Heart left ventricle (tissue), 16 donors: ENCODE measurements around the gene SPATC1L. TPM values are rescaled to one million over a fixed set of nuclear protein-coding genes. Genes with fewer than 3 reads are reported as not detected.

ENCODE experiments used
- ATAC-seq, 4 donors: fragments of 200-7000 bp; cut with Tn5 transposase; one replicate each; pipeline ENCODE4 v1.9.1; 2020 to 2022; ENCODE audit warnings: moderate library complexity in 4 of 4, mild to moderate bottlenecking in 3 of 4, moderate number of reproducible peaks in 1 of 4
- DNase-seq, 5 donors: peaks; one replicate each; pipeline ENCODE4 v3.0.0-alpha.2; 2020
- H3K27ac ChIP-seq, 12 donors: fragments of 200-600 bp; sonication (generic) in 4 of 12; one replicate each; pipeline versions ENCODE4 v1.5.0 to v1.8.0; 2016 to 2022; ENCODE audit warnings: mild to moderate bottlenecking in 2 of 12
- H3K27me3 ChIP-seq, 9 donors: fragments of 200-600 bp; sonication (generic) in 2 of 9; one replicate each; pipeline versions ENCODE4 v1.5.1 to v1.8.0; 2016 to 2022; ENCODE audit warnings: mild to moderate bottlenecking in 3 of 9
- H3K36me3 ChIP-seq, 9 donors: fragments of 200-600 bp; sonication (generic) in 2 of 9; one replicate each; pipeline versions ENCODE4 v1.5.0 to v1.8.0; 2018 to 2022; ENCODE audit warnings: mild to moderate bottlenecking in 2 of 9
- H3K4me1 ChIP-seq, 12 donors: fragments of 200-600 bp; sonication (generic) in 4 of 12; one replicate each; pipeline versions ENCODE4 v1.5.0 to v1.8.0; 2016 to 2022; ENCODE audit warnings: mild to moderate bottlenecking in 3 of 12
- H3K4me3 ChIP-seq, 12 donors: fragments of 200-600 bp; sonication (generic) in 4 of 12; one replicate each; pipeline versions ENCODE4 v1.5.0 to v1.8.0; 2017 to 2022; ENCODE audit warnings: mild to moderate bottlenecking in 9 of 12, moderate library complexity in 4 of 12
- H3K9me3 ChIP-seq, 12 donors: fragments of 200-600 bp; sonication (generic) in 4 of 12; one replicate each; pipeline versions ENCODE4 v1.5.0 to v1.8.0; 2016 to 2022; ENCODE audit warnings: mild to moderate bottlenecking in 1 of 12
- CTCF ChIP-seq, 12 donors: fragments of 200-600 bp; sonication (generic) in 4 of 12; IDR thresholded peaks; one replicate each; pipeline versions ENCODE4 v1.5.0 to v1.8.0; 2018 to 2022; ENCODE audit warnings: antibody characterized with exemption in 12 of 12, mild to moderate bottlenecking in 5 of 12
- POLR2A ChIP-seq, 2 donors: fragments of 450-650 bp; IDR thresholded peaks; one replicate each; pipeline ENCODE4 v1.6.1; 2017; ENCODE audit warnings: antibody characterized with exemption in 2 of 2, mild to moderate bottlenecking in 2 of 2, moderate library complexity in 2 of 2
- WGBS, 4 donors: extraction: QIAGEN DNeasy Blood & Tissue Kit in 2 of 4; methylation state at CpG; one replicate each; pipeline versions ENCODE4 v1.1.5 to v1.1.7; 2013 to 2018; 5-methylcytosine and 5-hydroxymethylcytosine counted together
- intact Hi-C, 10 donors: fragments of 100-400 bp; cut with DNase I; formaldehyde crosslinking; loops; one replicate each; pipeline versions ENCODE4 v1.11.1 to v1.14.2; 2022
- polyA plus RNA-seq, 2 donors: library from polyadenylated mRNA; stranded (reverse); fragments of 200-250 nt; gene quantifications; one replicate each; pipeline ENCODE4 v1.2.3, GENCODE V29; 2013
- total RNA-seq, 9 donors: library from RNA; depleted of rRNA in 2 of 9; stranded (reverse); fragments of >200 nt in 2 of 9; fragmentation: NEBNext Ultra II Directional in 3 of 9; extraction: Animal tissue kit (Norgen Biotek cat#: 25700) in 3 of 9; gene quantifications; one replicate each; pipeline versions ENCODE4 v1.1.0 to v1.2.4, GENCODE V29; 2016 to 2023
- donor health status: ischemic (EF 13 %, LVEDD 7.1; RV severe dilation, severe dysfunction).
- donor health status: healthy with polysubstance abuse.
- donor health status: DM: no; HTN: yes; CAD: no.
- donor health status: DM: no; HTN: no; CAD: no.
- donor health status: ischemic (EF 25% LVEDD 6.9; RV normal size, moderate dysfunction).
- donor health status: ischemic (EF 25% LVEDD 5.7; RV mildly dilated, moderate dysfunction).
- donor health status: healthy.
- donor health status: DM: yes; HTN: yes; CAD: no.
- donor health status: ischemic (EF 35%, LVEDD 5.7; RV mildly dilated, moderate dysfunction).
- donor health status: nonischemic (EF 11% LVEDD 7.7; RV severe dilation, severe dysfunction).
- donor health status: DM: yes; HTN: yes; CAD: no.
- donor health status: PGD.
- donor health status: ischemic (EF 29% LVEDD 5.4; RV normal size, mild dysfunction).
- donor health status: nonischemic (EF 23%, LVEDD 6.1; RV moderate dilation, normal function).

Gene SPATC1L
- total and polyA plus RNA-seq, 11 donors: 4.9 to 16.8 (median 10.6) TPM

DNA sequence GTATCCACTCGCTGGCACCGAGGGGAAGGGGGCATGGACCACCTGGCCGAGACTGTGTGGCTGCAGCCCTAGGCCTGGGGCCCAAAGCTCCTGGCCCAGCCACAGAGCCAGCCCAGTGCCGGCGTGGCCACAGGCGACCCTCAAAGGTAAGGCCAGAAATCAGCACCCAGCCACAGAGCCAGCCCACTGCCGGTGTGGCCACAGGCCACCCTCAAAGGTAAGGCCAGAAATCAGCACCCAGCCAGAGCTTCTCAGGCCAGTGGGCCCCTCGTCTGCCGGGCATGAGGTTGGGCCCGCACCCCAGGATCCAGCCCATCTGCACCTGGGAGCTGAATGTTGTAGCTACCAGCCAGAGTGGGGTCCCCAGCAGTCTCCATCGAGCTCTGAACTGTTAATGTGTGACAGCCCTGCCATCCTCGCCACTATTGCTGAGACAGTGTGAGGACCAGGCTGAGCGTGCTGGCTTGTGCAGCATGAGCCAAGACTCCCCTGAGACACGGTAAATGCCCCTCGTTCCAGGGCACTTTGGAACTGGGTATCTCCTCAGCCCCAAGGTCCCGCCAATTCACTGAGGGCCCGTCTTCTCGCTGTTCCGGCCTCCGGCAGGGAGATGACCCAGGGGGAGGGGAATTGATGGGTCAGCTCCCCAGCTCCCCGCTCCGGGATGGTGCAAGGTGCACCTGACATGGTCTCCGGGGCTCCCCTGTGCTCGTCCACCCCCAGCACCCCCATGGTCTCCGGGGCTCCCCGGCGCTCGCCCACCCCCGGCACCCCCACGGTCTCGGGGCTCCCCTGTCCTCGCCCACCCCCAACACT is 24.2 kb downstream of the SPATC1L start:
- no peaks in the 10 kb centered on the region for H3K4me1 ChIP-seq
- no peak overlapping the region for H3K4me3 ChIP-seq
- intact Hi-C loops: loop anchor here in 3 of 10 donors (5.0 to 10.0 kb wide), 3 partner anchors 62 to 85 kb away; partner anchors contain the start of gene LSS (in 1 of the 3)
- H3K27ac ChIP-seq: no peak overlapping the region
- WGBS, 4 donors: 92 to 98% (median 95%) methylated on average over 27 to 32 of the region's 32 CpGs
- peak in 3 of 5 donors; percentile 4 to 20 (median 14) for DNase-seq
- no peak for TF ChIP-seq POLR2A (IDR thresholded peaks at IDR 0.05)
- TF ChIP-seq CTCF (IDR thresholded peaks at IDR 0.05): no peak
- no peak for ATAC-seq
- peaks cover 0 to 9% (median 0%) of the 10 kb centered on the region in 9 donors for H3K27me3 ChIP-seq
- H3K36me3 ChIP-seq: peaks cover 0 to 9% (median 0%) of the 10 kb centered on the region in 9 donors
- H3K9me3 ChIP-seq: no peaks in the 10 kb centered on the region

DNA sequence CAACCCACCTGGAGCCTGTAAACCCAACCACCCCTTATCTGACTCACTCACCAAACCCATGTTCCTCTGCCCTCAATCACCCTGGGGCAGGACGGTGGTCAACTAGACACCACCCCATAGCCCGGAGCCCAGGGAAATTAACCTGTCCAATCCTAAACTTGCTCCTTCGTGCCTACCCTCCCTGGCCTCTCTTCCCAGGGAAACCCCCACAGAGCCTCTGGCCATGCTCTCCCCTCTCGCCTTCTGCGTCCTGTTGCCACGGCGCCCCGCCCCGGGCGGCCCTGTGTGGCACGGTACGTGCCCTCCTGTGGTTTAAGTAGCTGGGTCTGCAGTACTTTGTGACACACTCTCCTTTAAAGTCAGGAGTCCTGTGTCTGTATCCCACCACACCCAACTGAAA is 24.9 kb downstream of the SPATC1L start:
- intact Hi-C loops: loop anchor here in 3 of 10 donors (5.0 to 10.0 kb wide), 3 partner anchors 63 to 85 kb away; partner anchors contain the start of gene LSS (in 1 of the 3)
- peak in 2 of 5 donors; percentile 15 to 32 for DNase-seq

GRCh38 chr21:46158666-46159300 is 25.5 kb downstream of the SPATC1L start:
- no peak overlapping the region for H3K4me3 ChIP-seq
- ATAC-seq: no peak
- H3K36me3 ChIP-seq: peaks cover 0 to 9% (median 0%) of the 10 kb centered on the region in 9 donors
- peaks cover 0 to 3% (median under 1%) of the 10 kb centered on the region in 12 donors for H3K4me1 ChIP-seq
- no peak for TF ChIP-seq POLR2A (IDR thresholded peaks at IDR 0.05)
- TF ChIP-seq CTCF (IDR thresholded peaks at IDR 0.05): no peak
- no peaks in the 10 kb centered on the region for H3K9me3 ChIP-seq
- peak in 3 of 5 donors; percentile 3 to 41 (median 7) for DNase-seq
- H3K27me3 ChIP-seq: peaks cover 0 to 9% (median 0%) of the 10 kb centered on the region in 9 donors
- no peak overlapping the region for H3K27ac ChIP-seq
- WGBS, 4 donors: 90 to 95% (median 93%) methylated on average over 9 to 10 of the region's 10 CpGs
- intact Hi-C loops: loop anchor here in 3 of 10 donors (5.0 to 10.0 kb wide), 3 partner anchors 64 to 86 kb away; partner anchors contain the start of gene LSS (in 1 of the 3)

More for the DNA sequence above, 24.9 kb downstream of the SPATC1L start:
- TF ChIP-seq CTCF (IDR thresholded peaks at IDR 0.05) (no peak), POLR2A (IDR thresholded peaks at IDR 0.05) (no peak)
- Histone ChIP-seq H3K27ac (no peak overlapping the region), H3K4me3 (no peak overlapping the region), H3K27me3 (peaks cover 0 to 9% (median 0%) of the 10 kb centered on the region in 9 donors), H3K36me3 (peaks cover 0 to 9% (median 0%) of the 10 kb centered on the region in 9 donors), H3K9me3 (no peaks in the 10 kb centered on the region), H3K4me1 (no peaks in the 10 kb centered on the region)
- WGBS, 4 donors: 95 to 97% (median 96%) methylated on average over 12 of the region's 12 CpGs
- ATAC-seq: no peak
